ENCODE measurements around the gene PRKCQ. TPM values are rescaled to one million over a fixed set of nuclear protein-coding genes. Genes with fewer than 3 reads are reported as not detected.

Gene PRKCQ
- total RNA-seq, 4 donors from 2014 or later = 1.8 to 11.6 (median 3.7) TPM

DNA sequence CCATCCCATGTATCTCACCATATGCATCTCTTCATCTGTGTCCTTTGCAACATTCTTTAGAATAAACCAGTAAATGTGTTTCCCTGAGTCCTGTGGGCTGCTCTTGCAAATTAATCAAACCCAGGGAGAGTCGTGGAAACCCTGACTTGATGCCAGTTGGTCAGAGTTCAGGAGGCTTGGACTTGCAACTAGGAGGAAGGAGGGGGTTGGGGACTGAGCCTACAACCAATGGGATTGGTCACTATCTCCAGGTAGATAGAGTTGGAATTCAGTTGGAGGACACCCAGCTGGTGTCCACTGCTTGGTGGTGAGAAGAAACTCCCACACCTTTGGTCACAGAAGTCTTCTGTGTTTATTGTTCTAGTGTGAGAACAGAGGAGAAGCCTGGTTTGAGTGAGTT lies 38.3 kb upstream of the PRKCQ start:
- DNase-seq = no peak
- Histone ChIP-seq H3K9me3 (no peaks in the 10 kb centered on the region), H3K4me1 (no peaks in the 10 kb centered on the region), H3K27ac (no peak overlapping the region), H3K27me3 (no peaks in the 10 kb centered on the region), H3K36me3 (no peaks in the 10 kb centered on the region), H3K4me3 (no peak overlapping the region)
- TF ChIP-seq POLR2A (IDR thresholded peaks at IDR 0.05) = no peak
- TF ChIP-seq, protein P1, sequence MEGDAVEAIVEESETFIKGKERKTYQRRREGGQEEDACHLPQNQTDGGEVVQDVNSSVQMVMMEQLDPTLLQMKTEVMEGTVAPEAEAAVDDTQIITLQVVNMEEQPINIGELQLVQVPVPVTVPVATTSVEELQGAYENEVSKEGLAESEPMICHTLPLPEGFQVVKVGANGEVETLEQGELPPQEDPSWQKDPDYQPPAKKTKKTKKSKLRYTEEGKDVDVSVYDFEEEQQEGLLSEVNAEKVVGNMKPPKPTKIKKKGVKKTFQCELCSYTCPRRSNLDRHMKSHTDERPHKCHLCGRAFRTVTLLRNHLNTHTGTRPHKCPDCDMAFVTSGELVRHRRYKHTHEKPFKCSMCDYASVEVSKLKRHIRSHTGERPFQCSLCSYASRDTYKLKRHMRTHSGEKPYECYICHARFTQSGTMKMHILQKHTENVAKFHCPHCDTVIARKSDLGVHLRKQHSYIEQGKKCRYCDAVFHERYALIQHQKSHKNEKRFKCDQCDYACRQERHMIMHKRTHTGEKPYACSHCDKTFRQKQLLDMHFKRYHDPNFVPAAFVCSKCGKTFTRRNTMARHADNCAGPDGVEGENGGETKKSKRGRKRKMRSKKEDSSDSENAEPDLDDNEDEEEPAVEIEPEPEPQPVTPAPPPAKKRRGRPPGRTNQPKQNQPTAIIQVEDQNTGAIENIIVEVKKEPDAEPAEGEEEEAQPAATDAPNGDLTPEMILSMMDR (IDR thresholded peaks at IDR 0.05) = no peak

DNA sequence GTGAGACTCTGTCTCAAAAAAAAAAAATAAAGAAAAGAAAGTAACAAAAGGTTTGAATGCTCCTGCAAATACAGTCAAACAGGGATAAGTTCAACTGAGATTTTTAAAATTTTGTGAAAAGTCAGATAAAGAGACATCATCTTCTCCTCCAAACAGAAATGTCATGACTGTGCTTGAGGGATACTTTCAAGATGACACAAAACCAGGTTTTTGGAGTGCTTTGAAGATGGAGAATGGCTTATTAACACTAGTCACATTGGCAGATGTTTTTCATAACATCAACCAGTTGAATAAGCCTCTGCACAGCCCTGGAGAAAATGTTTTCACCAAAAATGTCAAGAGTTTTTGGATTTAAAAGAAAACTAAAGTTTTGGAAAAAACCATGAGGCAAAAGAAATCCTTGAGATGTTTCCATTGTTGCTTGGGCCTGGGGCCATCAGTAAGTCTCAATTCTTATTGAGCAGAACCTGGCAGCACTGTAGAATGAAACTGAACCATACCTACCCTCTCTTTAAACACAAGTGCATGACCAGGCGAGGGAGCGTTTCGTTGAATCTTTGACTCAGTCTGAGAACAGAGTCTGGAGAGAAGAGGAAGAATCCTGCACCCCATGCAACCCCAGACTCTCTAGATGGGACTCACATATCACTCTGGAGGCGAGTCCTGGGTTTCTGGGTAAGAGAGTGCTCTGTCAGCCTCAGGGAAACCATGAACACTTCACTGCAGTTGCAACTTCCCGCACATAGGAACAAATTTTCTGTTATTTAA lies 37.4 kb upstream of the PRKCQ start:
- no peaks in the 10 kb centered on the region for H3K9me3 ChIP-seq
- no peaks in the 10 kb centered on the region for H3K4me1 ChIP-seq
- H3K4me3 ChIP-seq = no peak overlapping the region
- no peak for DNase-seq
- no peaks in the 10 kb centered on the region for H3K27me3 ChIP-seq
- TF ChIP-seq POLR2A (IDR thresholded peaks at IDR 0.05) = no peak
- no peak overlapping the region for H3K27ac ChIP-seq
- H3K36me3 ChIP-seq = no peaks in the 10 kb centered on the region

DNA sequence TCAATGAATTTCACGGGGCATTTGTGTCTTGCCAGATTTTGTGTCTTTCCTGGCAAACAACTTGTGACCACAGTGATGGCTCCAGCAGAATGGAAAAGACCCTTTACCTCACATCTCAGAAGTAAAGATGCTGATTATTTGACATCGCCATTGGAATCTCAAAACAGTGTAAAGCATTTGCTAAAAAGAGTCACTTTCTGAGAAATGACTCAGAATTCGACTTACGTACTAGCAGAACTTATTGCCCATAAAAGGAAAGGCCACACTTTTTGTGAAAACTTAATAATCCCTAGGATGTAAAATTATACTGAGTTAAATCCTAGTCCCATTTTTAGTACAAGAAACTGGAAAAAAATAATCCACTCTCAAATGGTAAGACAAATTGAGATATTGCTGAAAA lies 35.9 kb upstream of the PRKCQ start:
- H3K27ac ChIP-seq = no peak overlapping the region
- no peak overlapping the region for H3K4me3 ChIP-seq
- H3K36me3 ChIP-seq = no peaks in the 10 kb centered on the region
- no peaks in the 10 kb centered on the region for H3K27me3 ChIP-seq
- no peak for DNase-seq
- TF ChIP-seq, protein P1 (IDR thresholded peaks at IDR 0.05) = no peak
- TF ChIP-seq POLR2A (IDR thresholded peaks at IDR 0.05) = no peak
- H3K4me1 ChIP-seq = no peaks in the 10 kb centered on the region
- no peaks in the 10 kb centered on the region for H3K9me3 ChIP-seq

DNA sequence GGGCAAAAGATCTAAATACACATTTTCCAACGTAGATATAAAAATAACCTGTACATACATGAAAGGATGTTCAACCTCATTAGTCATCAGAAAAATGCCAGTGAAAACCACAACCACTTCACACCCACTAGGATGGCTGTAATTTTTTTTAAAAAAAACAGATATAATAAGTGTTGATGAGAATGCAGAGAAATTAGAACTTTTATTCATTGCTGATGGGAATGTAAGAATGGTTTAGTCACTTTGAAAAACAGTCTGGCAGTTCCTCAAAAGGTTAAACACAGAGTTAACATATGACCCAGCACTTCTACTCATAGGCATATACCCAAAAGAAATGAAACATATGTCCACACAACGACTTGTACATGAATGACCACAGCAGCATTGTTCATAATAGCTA lies 32.3 kb upstream of the PRKCQ start:
- no peaks in the 10 kb centered on the region for H3K27me3 ChIP-seq
- no peaks in the 10 kb centered on the region for H3K4me1 ChIP-seq
- H3K9me3 ChIP-seq = no peaks in the 10 kb centered on the region
- TF ChIP-seq POLR2A (IDR thresholded peaks at IDR 0.05) = no peak
- TF ChIP-seq, protein P1 (IDR thresholded peaks at IDR 0.05) = no peak
- no peak for DNase-seq
- no peak overlapping the region for H3K4me3 ChIP-seq
- H3K27ac ChIP-seq = no peak overlapping the region
- no peaks in the 10 kb centered on the region for H3K36me3 ChIP-seq

DNA sequence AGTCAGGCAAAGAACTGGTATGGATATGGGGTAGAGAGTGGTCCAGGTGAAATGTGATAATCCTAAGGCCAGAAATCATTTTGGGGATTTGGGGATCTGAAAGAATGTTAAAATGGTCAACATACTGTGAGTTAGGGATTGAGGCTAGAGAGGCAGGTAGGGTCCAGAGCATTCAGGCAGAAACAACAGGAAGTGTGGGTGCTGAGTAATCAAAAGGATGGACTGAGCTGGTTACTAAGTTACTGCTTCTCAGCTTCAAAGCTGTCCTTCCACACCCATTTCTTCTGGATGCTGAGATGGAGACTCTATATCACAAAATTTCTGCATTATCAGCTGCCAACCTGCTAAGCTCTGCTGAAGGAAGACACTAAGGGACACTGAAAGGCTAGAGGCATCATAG lies 30.6 kb upstream of the PRKCQ start:
- Histone ChIP-seq H3K4me1 (no peaks in the 10 kb centered on the region), H3K4me3 (no peak overlapping the region), H3K27ac (no peak overlapping the region), H3K36me3 (no peaks in the 10 kb centered on the region), H3K9me3 (no peaks in the 10 kb centered on the region), H3K27me3 (no peaks in the 10 kb centered on the region)
- TF ChIP-seq, protein P1 (IDR thresholded peaks at IDR 0.05) = no peak
- no peak for TF ChIP-seq POLR2A (IDR thresholded peaks at IDR 0.05)
- no peak for DNase-seq

DNA sequence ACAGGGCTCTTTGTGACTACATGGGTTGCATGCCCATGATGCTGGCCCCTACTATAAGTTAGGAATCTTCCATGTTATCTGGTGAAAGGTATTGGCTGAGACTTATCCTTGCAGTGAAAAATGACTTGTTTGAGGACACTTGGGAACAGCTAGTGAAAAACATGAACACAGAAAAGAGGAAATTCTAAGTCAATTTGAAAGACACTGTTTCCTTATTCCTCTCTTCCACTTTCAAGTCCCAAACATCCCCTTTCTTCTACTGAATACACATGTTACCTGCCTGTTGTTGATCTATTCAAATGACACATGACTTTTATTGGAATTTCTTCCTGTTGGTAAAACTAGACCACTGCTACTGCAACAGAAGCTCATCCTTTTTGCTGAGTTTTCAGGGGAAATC lies 29.5 kb upstream of the PRKCQ start:
- Histone ChIP-seq H3K9me3 (no peaks in the 10 kb centered on the region), H3K4me1 (no peaks in the 10 kb centered on the region), H3K27me3 (no peaks in the 10 kb centered on the region), H3K27ac (no peak overlapping the region), H3K4me3 (no peak overlapping the region), H3K36me3 (no peaks in the 10 kb centered on the region)
- TF ChIP-seq, protein P1 (IDR thresholded peaks at IDR 0.05) = no peak
- no peak for DNase-seq

All from Peyer's patch (tissue), 4 donors.